Gastrocnemius medialis (tissue), 4 donors: ENCODE data around the gene RNF222.

ENCODE experiments used
- CTCF ChIP-seq, 5 experiments: fragments of 450-650 bp in 3 of 5; fragments of 200-600 bp in 2 of 5; sonication (generic) in 2 of 5; IDR thresholded peaks in 4 of 5; conservative IDR thresholded peaks in 1 of 5; 1 replicate in 4 of 5; 2 replicates in 1 of 5; pipeline ENCODE4 v1.5.1; 2016 to 2019; ENCODE audit warnings: antibody characterized with exemption in 5 of 5, mild to moderate bottlenecking in 3 of 5, moderate library complexity in 3 of 5
- POLR2A ChIP-seq, 2 donors: fragments of 450-650 bp; IDR thresholded peaks; one replicate each; pipeline ENCODE4 v1.6.1; 2017; ENCODE audit warnings: antibody characterized with exemption in 2 of 2, mild to moderate bottlenecking in 2 of 2, moderate library complexity in 2 of 2

DNA sequence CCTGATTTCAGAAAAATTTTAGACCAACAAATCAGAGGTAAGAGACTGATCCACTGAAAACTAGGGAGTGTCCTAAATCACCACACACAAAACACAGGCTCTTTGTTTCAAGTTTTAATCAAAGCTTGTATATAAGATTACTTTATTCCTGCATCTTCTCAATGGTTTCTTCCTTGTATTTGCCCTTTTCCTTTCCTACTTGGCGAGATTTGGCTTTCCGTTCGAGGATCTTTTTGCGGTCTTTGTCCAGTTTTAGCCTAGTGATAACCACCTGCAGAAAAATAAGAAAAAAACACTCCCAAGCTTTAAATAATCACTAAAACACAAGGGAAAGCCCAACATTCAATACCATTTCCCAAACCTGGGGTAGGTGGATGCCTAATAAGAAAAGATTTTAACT is 20.2 kb downstream of the RNF222 start:
- TF ChIP-seq CTCF (IDR thresholded peaks at IDR 0.05 in 4 of 5, conservative IDR thresholded peaks at IDR 0.05 in 1 of 5) (no peak), POLR2A (IDR thresholded peaks at IDR 0.05) (no peak)
